ENCODE results near the gene HECW1.

HECW1 gene

DNA sequence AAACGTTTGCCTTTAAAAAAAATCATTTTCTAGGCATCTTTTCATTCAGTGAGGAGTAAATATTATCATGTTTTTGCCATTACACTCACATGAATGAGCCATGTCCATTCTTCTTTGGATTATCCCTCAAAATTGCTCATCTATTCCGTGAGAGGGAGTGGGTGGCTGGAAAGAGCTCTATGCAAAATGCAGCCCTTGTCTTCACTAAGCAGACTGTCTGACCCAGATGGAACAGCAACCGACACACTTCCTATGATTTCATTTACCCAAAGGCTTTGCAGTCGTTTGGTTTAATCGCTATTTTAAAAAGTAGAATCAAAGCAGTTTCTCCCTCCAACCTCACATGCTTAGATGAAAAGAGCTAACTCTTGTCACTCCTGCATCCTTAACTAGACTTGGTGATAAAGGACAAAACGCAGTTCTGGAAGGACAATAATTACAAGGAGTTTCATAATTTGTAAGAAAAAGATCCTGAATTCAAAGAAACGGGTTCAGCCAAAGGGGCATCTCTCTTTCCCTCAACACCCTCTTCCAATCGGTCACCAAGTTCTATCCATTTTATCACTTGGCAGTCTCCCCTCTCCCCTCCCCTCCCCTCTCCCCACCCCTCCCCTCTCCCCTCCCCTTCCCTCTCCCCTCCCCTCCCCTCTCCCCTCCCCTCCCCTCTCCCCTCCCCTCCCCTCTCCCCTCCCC lies 272.3 kb downstream of the HECW1 start:
- no peak for DNase-seq

DNA sequence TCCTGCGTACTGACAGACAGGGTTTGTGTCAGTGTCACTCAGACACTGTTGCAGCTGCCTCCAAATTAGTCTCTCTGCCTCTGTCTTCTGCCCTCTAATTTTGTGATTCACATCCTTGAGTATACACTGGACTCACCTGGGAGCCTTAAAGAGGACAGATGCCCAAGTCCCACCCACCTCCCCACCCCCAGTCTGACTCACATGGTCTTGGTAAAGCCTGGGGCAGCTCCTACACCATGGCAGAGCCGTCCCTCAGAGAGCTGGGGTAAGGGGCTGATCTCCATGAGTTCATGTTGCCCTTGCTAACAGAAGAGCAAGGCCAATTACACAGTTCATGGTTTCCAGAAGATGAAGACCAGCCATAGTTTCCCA lies 272.8 kb downstream of the HECW1 start:
- no peak for DNase-seq

DNA sequence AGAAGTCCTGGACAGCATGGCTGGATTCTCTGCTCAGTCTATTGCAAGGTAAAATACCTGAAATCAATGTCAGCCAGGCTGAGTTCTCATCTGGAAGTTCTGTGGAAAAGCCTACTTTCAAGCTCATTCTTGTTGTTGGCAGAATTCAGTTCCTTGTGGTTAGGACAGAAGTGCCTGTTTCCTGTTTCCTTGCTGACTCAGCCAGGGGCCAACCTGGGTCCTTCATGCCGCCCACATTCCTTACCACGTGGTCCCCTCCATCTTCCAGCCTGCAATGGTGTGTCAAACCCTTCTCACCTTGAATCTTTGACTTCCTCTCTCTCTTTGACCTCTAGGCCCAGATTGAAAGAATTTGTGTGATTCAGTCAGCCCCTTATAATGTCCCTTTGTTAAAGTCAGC lies 273.4 kb downstream of the HECW1 start:
- no peak for DNase-seq

DNA sequence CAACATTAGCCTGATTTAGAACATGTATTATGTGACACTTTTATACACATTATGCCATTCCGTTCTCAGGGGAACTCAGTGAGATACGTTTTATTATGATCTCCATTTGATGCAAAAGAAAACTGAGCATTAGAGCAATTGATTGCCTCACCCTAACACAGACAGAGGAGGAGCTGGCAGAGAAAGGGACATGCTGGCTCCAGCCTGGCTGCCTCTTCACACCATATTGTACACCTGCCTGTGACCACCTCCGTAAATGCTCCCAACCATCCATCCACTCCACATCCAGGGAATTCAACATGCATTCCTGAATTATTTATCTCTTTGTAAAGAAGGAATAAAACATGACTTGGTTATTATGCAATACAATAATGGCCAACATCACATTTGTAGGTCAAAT lies 275.5 kb downstream of the HECW1 start:
- no peak for DNase-seq

DNA sequence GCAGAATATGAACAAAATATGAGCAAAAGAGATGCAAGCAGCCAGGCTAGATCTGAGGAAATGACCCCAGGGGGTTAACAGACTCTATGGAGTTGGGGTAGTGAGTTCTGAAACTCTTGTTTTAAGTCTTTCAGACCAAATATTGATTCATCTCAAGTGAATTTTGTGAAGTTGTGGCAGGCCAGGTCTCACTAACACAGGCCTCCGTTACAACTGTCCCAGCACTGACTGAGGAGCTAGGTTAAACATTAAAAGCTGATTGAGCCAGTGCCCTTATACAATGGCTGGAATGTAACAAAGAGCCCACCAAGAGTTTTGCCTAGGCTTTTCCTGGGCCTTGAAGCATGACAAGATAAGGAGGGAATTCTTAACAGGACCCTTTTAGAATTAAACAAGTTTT lies 278.1 kb downstream of the HECW1 start:
- DNase-seq: no peak

DNA sequence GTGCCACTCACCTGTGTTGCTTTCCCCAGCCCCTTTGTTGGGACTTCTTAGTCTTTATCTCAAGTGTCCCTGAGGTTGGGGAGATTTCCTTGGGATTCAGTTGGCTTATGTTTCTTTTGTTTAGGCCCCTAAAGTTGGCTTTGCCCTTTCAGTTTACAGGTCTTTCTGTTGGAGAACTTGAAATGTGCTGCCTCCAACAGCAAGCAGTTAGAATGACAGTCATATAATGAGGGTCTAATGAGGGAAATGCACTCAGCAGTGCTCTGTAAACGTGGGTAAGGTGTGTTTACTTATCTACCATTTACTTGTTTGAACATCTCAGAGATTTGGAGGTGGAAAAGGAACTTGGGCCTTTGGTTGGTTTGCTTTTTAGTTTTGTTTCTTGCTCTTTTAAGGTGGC lies 279.1 kb downstream of the HECW1 start:
- DNase-seq: no peak

DNA sequence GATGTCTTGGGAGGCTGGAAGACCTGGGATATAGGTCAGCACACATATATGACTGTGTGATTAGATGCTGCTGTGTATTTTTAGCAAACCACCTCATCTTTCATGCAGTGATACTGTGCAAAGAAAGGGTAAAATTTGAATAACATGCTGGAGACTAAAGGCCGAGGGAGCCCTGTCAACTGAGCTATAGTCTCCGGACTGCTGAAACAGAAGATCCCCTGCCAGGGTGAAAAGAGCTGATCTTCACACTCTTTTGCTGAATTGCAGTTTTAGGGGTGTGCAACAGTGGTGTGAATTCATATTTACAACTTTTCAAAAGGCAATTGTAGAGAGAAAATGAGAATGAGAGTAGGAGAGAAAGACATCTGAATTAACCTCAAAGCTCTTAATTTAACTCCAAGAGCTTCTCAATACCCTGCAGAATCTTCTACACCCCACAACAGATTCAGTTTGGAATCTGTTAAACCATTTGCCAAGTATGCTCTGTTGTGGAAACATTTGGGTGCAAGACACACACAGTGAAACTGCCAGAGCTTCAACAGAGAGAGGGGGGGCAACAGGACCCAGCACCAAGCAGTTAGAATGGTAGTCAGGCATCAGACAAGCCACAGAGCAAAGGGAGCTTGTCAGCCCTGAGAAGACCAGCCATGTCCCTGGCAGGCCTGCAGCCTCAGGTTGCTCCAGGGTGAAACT lies 280.3 kb downstream of the HECW1 start:
- DNase-seq: no peak

DNA sequence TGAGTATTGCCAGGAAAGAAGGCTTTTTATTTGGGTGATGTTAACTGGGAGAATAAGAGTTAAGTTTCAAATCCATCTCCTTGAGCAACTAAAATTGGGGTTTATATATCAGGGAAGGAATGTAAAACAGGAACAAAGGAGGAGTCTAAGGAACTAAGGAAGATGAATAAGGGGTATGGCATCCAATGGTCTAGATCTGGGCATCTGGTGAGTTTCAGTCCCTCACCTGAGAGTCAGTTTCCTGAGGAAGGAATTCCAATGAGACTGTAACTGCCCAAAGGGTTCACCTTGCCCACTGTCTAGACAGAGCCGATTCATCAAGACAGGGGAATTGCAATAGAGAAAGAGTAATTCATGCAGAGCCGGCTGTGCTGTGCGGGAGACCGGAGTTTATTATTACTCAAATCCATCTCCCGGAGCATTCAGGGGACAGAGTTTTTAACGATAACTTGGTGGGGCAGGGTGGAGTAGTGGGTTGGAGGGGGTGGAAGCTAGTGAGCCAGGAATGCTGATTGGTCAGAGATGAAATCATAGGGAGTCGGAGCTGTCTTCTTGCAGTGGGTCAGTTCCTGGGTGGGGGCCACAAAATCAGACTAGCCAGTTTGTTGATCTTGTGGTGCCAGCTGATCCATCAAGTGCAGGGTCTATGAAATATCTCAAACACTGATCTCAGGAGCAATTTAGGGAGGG lies 282.1 kb downstream of the HECW1 start:
- DNase-seq: no peak

DNA sequence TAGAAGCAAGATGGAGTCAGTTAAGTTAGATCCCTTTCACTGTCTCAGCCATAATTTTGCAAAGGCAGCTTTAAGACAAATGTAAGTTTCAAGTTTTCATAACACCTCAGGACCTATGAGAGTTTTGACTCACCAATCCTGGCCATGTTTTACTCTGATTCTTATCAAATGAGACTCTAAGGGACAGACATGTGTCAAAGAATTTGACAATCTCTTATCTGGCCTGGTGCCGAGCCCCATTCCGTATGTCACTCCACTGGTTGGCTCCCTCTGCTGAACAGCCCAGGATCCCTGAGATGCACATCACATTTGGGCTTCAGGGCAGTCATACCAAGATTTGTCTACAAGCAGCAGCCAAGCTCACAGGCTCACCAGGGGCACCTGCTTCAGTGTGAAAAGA lies 282.9 kb downstream of the HECW1 start:
- DNase-seq: no peak

DNA sequence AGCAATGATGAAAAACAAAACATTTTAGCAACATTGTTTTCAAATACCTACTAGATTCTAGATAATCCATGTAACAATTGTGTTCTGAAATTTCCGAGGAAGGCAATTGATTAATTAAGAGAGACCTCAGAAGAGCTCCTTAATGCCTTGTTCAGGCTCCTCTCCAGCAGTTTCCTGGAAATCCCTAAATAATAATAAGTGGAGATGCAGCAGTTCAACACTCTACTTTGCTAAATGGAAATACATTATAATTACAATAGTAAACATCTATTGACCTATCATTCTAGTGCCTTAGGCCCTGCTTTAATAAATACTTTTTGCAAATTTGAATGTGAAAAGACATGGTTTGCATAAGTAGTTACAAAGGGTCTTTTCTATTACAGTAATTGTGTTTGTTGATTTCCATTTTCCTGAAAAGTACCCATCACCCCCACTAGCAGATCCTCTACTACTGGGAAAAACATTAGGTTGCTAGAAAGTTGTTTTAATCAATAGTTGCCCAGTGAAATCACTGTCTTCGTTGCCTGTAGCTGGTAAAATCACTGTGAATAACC lies 283.8 kb downstream of the HECW1 start:
- DNase-seq: no peak

DNA sequence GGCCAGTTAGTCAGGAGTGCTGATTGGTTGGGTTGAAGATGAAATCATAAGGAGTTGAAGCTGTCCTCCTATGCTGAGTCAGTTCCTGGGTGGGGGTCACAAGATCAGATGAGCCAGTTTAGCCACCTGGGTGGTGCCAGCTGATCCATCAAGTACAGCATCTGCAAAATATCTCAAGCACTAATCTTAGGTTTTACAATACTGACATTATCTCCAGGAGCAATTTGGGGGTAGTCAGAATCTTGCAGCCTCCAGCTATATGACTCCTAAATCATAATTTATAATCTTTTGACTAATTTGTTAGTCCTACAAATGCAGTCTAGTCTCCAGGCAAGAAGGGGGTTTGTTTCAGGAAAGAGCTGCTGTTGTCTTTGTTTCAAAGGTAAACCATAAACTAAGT lies 286.4 kb downstream of the HECW1 start:
- DNase-seq: no peak

DNA sequence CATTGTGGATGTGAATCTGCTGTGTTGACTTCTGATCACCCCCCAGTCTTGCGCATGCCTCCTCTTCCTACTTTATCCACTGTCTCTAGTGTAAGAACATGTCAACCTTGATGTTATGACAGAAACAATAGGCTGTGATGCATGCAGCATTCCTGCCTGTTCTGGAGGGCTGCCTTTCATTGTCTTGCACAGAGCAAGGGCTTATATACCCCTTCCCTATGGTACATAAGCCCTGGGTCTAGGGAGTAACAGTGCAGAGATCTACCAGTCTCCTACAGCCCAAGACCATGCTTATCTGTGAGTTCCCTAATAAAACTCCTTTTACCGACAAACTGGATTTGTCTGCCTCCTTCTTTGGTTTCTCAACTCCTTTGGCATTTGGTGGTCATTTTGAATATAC lies 293.5 kb downstream of the HECW1 start:
- no peak for DNase-seq

DNA sequence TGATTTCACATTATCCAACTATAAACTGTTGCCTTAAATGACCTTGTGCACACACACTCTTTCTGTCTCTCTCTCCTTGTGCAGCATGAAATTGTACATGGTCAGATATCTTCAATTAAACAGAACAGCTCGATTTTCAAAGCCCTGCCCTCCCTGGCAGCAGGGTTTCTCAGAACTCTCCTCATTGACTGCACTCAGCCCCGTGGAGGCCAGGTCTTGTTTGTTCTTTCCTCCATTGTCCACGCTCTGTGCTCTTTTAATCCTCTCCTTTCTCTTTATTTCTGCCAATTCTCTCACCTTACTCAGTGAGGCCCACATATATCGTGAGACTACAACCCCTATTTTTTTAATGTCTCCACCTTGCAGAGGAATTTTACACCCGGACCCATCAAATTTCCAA lies 294.5 kb downstream of the HECW1 start:
- DNase-seq: no peak

DNA sequence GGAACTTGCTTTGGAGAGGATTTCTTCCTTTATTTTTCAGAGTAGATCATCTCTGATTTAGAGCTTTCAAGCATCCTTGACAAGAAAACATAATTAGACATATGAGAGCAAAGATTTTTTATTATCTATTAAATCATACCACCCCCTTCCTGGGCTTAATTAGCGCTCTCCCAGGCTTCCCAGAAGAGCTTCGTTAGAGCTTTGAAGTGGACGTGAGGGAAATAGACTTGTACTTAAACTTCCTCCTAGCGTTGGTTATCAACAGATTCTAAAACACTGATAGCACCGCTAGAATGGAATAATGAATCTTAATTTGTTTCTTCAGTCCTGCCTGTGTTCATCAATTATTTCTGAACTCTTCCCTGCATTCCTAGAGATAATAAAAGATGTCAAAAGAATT lies 296.5 kb downstream of the HECW1 start:
- DNase-seq: no peak

DNA sequence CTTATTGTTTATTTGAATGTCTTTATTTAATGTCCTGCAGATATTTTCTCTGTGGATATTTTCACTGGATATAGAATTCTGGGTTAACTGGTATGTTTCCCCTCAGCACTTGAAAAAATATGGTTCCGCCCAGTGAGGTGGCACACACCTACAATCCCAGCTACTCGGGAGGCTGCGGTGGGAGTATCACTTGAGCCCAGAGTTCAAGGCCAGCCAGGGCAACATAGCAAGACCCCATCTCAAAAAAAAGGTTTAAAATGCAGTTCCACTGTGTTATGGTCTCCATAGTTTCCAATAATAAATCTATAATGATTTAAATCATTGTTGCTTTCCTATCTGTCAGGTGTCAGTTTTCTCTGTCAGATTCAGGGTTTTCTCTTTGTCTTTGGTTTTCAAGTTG lies 305.0 kb downstream of the HECW1 start:
- no peak for DNase-seq

DNA sequence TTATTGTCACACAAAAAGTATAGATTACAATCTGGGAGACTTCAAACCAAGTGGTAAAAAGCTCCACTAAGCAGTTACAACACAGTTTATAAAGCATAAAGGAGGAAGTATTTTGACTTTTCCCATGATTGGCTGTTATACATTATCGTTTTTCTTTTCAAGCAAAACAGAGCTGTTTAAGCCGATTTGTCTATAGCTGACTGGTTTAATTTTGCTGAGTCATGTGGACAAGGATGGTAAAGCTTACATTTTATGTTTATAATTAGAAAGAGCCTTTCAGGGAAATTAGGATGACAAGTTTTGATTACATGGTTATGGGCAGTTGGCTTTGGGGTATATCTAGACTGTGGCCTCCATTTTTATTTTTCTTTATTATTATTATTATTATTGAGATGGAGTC lies 318.0 kb downstream of the HECW1 start:
- no peak for DNase-seq

DNA sequence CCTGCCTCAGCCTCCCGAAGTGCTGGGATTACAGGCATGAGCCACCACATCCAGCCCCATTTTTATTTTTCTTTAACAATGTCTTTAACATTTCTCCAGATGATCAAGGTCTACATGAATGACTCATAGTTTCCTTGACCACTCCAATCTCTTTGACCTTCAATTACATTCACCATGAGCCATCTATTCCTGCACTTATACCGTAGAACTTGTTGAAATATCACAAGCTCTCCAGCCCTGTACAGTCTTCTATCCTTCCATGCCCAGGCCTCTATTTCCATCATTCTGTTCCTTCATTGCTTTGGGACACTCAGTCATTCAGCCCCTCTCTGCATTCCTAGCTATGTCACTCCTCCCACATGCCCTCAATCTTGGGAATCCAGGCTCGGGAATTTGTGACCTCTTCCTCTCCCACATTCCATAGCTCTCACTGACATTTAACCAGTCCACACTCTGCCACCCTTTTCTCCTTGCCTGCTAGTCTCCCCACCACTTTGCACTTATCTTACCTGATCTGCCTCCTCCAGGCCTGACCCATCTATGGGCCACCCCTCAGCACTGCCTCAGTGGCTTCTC lies 318.7 kb downstream of the HECW1 start:
- no peak for DNase-seq

DNA sequence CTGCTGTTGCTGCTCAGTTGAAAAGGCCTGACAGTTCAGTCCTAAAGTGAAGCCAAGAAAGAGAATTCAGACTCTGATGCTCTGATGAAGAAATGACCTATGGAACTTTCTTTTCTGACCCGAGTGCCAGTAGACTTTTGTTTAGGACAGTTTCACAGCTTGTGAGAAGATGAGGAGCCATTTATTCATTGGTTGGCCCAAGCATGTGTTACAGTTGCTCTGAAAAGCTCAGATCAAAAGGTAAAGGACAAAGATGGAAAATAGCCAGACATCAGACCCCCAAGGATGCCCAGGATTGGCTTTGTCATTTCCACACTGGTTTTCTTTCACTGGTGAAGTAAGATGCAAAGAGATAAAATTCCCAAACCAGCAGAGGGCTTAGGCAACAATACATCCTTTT lies 321.2 kb downstream of the HECW1 start:
- DNase-seq: no peak

DNA sequence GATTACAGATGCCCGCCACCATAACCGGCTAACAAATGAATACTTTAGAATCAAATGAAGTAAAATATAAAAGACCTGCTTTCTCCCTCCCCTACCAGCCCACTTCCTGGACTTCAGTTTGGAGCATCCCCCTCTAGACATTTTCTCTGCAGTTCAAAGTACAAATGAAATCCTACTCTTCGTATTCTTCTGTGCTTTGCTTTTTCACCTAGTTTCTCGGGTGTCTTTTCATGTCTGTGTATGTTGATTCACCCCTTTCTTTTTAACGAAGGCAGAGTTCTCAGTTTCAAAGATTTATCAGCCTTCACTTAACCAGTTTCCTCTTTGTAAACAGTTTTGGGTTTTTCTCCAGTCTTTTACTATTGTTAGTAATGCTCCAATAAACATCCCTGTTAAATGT lies 324.6 kb downstream of the HECW1 start:
- DNase-seq: no peak

DNA sequence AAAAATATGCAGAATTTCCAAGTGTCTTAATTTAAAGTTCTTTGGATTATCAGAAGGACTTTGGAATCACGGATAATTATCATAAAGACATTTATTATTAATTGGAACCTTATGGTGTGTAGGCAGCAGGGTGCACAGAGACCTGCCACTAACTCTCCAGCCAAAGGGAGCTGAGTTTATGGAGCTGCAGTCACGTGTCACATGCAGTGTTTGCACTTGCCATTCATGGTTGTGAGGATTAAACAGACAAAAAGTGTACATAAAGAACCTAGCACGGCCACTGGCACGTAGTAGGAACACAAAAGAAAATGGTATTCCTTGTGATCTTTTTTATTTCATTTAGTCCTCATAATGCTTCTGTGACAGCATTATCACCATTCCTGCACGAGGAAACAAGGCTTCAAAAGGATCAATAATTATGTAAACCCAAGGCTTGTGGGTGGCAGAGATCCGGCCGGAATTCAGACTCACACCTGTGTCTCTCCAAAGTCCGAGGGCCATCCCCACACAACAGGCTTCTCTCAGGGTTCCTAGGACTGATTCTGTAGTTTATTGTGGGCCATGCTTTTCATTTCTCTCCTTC lies 326.5 kb downstream of the HECW1 start:
- no peak for DNase-seq

DNA sequence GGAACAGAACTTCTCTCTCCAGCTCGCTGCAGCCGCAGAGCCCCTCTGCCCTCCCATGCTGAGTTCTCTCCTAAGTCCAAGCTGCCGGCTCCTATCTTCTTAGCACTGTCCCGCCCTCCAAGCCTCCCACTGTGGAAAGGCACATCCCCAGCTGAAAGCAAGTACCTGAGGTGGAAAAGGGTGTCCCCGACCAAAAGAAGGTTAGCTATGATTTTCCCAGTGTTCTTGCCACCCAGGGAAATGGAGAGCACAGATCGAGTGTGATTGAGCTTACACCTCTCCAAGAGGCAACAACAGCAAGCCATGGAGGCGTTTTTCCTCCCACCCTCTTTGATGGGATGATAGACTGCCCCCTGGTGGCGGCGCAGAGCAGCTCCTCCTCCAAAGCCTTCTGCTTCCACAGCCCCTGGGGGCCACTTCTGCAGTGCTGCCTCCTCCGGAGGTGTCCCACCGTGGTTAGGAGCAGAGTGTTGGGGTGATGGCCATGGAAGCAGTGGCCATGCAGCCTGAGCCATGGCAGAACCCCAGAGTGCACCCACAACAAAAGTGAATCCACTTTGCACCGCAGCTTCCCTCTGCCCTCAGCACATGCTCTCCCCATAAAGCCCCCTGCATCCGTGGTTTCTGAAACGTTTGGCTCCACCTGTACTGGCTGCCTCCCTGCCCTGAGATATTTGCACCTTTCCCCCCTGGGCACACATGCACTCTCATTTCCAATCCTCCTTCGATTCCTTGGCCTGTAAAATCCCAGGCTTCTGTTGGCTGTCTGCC lies 327.4 kb downstream of the HECW1 start:
- DNase-seq: peak; percentile 9
